GM19463 (cell line): ENCODE measurements around the gene LRCH1.

Experiments used
- ATAC-seq: cut with Tn5 transposase; IDR thresholded peaks from one replicate; pipeline ENCODE4 v1.9.1; 2021; ENCODE audit warnings: mild to moderate bottlenecking, moderate library complexity; ENCODE audit not compliant: unreplicated experiment

The LRCH1 gene

DNA sequence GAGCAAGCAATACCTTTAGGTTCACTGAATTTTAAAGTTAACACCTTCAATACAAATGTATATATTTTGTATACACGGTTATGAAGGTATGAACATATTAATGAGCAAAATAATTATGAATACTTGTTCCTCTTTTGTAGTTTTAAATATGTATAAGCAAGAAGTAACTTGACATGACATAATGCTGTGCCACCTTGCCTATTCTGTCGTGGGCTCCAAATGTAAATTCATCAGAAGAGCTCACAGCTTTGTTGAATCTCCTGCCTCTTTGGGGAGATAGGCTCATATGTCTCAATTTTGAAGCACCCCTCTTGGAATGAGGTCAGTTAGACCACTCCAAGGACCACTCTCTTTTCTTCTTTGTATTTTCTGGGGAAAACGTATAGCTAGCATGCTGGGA lies 59.3 kb downstream of the LRCH1 start:
- ATAC-seq: no peak

DNA sequence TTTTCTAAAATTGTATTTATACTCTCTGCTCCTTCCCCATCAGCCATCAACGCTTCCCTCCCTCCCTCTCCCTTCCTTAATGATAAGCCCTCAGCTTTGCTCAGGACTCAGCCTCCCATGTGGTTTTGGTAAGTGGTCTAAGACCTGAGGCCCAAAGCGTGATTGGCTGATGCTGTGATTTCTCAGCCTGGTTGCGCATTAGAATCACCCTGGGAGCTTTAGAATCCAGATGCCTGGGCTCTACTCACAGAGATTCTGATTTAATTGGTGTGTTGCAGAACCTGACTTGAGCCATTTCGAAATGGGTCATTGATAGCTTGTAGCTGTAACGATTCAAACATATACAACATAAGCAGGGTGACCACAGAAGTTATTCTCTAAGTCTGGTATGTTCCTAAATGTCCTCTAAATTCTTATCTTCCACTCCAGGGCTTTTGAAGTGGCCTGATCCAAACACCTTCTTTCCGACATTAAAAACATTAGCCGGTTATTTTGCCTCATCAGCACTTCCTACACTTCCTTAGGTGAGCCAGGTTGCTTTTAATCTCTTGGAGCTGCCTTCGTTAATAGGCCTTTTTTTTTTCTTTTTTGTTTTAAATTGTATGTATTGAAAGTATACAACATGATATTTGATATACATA lies 60.6 kb downstream of the LRCH1 start:
- no peak for ATAC-seq

DNA sequence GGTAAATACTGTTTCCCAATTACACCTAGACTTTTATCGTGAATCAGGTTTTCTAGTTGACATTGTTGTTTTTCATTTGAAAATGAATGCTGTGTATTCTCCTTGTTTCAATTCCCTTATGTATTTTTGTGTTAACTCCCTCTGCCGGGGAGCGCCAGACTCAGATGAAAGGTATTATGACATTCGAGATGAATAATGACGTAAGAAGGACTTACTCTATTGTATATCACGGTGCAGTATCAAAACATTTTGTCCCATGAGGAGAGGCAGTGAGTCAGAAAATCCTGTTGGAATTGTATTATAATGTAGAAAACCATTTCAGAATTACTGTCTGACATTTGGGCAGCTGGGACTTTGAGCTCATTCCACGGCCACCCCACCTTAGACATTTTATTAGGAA lies 61.6 kb downstream of the LRCH1 start:
- ATAC-seq: no peak

DNA sequence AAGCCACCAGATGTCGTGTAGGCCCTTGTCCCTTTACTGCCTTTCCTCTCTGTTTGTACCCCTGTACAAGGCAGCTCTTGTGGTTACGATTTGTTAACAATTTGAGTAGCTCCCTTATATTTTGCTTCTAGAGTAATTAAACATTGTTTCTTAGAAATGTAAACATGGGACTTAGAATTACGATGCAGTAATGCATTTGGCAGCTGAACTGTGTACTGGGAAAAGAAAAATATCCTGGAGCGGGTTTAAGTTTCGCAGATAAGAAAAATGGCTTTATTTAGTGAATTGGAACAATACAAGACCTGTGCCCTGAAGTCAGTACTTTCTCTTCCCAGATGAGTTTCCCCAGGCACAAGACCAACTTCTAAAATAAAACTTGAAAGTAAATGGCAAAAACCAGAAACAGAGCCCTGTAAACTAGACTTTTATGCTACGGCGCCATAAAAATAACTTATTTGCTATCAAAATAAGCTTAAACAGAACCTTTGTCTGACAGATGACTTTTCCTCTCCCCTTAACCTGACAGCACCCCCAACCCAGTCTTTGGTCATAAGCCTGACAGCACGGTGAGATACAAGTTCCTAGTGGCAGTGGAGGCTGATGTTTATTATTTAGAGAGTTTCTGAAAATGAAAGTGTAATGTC lies 63.0 kb downstream of the LRCH1 start:
- no peak for ATAC-seq

DNA sequence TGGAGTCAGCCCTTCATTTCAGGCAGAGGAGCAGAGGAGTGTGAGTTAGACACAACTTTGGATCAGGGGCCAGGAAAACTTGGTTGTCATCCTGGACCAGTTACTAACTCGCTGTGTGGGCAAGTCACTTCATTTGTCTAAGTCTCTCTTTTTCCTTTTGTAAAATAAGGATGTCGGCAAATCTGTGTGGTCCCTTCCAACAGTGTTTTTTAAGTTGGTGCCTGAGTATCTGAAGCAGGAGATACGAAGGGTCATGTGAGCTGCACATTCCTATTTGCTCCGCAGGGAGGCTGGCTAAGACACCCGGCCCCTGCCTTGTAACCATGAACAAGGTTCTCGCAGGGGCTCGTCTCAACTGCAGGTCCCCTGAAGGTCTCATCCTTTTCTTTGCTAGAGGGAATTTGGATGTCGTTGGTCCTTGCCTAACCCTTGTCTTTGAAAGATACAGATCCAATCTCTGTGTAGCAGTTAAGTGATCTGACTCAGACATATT lies 64.3 kb downstream of the LRCH1 start:
- ATAC-seq: no peak

DNA sequence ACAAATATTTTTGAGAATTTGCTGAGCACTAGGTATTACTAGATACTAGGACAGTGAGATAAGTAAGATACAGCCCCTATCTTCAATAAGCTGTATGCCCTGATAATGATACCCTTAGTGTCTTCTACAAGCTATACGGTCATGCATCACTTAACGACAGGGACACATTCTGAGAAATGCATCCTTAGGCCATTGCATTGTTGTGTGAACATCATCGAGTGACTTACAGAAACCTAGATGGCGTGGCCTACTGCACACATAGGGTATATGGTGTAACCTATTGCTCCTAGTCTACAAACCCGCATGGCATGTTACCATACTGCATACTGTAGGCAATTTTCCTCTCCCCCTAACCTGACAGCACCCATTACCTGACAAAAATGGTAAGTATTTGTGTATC lies 64.9 kb downstream of the LRCH1 start:
- no peak for ATAC-seq

DNA sequence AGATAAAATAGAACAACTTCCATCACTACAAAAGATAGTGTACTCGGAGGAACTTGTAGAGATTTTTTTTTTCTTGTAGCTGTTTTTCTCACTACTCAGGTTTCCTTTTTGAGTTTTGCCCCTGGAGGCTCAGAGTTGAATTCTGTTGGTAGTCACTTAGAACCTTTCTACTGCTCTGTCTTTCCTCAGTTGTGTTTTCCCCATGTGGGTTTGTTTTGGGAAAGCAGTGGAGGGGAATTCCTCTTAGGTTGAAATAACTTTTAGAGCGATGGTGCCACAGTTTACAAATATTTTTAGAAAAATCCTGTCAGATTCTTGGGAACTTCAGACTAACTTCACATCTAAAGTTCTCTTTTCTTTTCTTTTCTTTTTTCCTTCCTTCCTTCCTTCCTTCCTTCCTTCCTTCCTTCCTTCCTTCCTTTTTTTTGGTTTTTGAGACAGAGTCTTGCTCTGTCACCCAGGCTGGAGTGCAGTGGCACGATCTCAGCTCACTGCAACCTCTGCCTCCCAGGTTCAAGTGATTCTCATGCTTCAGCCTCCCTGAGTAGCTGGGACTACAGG lies 65.8 kb downstream of the LRCH1 start:
- no peak for ATAC-seq

DNA sequence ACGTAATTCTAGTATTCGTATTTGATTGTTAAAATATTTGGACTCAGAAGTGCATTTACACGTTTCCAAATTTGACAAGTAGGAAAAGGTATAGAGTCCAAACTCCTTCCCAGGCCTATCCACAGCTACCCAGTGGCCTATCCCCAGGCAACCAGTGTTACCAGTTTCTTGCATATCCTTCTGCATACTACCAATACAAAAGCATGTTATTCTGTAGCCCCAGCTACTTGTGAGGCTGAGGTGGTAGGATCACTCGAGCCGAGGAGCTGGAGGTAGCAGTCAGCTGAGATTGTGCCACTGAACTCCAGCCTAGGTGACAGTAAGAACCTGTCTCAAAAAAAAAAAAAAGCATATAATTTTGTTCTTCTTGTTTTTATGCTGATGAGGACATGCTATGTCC lies 67.1 kb downstream of the LRCH1 start:
- ATAC-seq: peak; percentile 18

DNA sequence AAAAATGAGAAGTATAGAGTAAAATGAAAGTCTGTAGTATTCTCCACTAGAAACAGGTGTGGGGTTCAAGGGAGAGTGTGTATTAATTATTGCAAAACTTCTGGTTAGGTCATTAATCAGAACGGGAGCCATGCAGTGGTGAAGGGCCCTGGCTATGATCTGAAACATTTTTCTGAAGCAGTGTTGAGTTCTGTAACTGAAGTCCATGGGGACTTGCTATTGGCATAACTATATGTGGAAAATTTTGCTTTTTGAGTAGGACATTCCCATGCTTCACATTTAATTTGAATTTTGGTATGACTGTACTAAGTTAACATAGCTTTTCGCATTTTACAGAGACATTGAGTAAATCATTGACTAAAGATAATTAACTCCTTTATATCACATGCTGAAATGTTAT lies 67.5 kb downstream of the LRCH1 start:
- ATAC-seq: peak; percentile 30

DNA sequence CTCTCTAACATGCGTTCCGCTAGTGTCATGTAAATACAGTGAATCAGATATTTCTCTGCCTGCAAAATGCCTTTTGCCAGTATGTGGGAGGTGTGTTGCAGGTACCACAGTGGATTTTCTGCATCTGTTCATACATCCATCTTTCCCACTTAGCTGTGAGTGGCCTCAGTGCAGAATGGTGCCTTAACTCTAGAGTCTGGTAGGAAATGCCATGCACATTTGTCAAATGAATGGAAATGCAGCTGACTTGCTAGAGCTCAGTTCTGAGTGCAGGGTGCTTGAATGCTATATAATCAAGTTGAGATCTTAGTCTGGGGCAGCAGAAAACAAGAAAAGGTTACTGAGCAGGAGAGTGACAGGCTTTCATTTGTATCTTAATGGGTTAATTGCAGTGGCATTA lies 68.2 kb downstream of the LRCH1 start:
- ATAC-seq: no peak

DNA sequence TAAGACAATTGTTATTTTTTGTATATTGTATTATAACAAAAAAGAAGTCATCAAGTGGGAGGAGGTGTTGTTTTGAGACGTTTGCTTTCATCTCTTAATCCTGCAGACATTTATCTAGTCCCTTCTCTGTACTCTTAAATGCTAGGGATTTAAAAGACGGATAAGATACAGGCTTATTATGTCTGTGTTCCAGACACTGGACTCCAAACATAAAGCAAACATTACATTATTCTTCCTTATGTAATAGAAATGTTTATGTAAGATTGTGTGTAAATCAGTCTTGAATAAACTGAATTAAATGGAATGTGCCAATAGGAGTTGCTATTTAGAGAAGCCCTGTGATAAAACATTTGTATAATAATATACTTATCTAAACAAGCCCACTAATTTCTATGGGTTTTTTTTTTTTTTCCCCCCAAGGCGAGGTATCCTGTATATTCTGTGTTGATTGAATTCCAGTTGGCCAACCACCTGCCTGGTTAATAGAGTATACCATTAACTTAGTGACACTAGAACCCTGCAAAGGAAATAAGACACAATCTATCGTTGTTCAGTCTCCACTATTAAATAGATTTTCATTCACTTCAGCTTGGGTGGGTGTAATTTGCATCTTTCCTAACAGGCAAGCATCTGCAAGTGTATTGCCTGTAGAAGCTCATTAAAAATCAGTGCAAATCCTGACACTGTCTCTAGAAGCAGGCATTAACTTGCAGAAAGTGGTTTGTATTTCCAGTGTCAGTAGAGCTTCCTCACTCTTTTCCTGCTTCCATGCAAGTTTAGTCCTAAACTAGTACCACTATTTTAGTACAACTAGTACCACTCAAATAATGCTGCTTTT lies 69.0 kb downstream of the LRCH1 start:
- no peak for ATAC-seq

DNA sequence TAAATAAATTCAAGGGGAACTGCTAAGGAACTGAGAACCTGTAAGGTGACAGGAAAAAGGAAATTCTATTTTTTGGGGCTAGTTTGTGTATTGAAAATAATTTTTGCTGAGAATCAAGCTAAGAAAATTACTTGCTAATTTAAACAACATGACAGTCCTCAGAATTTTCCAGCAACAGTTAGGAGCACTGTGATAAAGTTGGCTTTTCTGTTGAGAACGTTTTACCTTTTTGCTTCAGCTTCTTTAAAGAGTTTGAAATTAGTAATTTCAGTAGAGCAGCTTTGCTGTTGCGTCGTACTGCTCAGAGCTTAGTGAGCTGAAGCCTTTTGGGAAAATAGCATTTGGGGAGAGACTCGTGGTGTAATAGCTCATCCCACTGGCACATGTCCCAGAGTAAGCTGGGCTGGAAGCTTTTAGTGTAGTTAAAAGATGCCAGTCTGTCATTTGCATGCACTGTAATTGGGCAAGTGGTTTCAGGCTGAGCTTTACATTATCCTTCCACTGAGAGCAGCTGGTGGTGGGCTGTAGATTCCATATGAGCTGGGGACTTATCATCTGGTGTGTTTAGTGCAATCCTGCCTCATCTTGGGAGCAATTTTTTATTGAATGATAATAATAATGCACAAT lies 69.8 kb downstream of the LRCH1 start:
- ATAC-seq: no peak

DNA sequence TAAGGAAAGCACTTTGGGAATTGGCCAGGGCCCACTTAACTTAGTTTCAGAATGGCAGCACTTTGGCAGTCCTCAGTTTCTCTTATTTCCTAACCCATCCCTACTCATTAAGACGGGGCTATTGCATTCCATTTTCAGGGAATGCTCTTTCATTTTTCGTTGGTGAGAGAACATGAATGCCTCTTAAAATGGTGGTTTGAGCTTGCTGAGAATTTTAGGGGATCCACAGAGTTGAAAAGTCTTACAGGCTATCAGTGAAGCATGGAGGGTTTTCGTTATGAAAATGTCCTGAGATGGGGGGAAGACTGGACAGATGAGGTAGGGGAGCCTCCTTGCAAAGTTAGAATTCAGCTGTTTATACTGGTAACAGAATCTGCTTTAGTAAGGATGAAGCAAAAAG lies 71.4 kb downstream of the LRCH1 start:
- peak; percentile 40 for ATAC-seq

DNA sequence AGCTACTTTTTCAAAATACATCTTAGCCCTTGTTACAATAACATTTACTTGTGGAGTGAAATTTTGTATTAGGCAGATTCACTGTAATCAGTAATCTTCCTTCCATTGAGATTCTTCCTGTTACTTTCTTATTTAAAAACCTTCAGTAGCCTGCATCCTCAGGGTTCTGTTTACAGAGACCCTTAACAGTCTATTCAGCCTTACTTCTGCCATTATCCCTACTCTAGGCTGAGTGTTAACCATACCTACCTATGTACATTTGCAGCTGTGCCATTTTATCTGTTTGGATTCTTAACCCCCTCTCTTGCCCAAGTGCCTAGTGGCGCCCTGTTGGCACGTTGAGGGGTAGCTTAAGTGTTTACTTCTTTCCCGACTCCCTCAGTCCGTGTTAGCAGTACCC lies 71.9 kb downstream of the LRCH1 start:
- no peak for ATAC-seq

DNA sequence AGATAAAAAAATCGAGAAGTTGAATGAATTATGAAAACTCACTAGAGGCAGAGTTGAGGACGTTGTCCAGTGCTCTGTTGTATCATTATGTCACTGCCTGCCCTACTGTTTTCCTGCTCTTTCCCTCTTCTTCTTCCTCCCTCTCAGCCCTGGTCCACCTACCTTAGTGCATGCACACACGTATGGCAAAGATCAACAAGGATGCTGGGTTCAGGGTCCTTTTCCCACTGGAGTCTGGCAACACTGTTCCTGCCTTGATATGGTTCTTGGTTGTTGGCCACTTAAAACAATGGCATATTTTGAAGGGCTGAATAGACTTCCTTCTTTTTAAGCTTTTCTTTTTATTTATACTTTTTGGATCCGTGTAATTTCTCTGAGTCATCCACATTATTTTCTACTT lies 74.5 kb downstream of the LRCH1 start:
- no peak for ATAC-seq

DNA sequence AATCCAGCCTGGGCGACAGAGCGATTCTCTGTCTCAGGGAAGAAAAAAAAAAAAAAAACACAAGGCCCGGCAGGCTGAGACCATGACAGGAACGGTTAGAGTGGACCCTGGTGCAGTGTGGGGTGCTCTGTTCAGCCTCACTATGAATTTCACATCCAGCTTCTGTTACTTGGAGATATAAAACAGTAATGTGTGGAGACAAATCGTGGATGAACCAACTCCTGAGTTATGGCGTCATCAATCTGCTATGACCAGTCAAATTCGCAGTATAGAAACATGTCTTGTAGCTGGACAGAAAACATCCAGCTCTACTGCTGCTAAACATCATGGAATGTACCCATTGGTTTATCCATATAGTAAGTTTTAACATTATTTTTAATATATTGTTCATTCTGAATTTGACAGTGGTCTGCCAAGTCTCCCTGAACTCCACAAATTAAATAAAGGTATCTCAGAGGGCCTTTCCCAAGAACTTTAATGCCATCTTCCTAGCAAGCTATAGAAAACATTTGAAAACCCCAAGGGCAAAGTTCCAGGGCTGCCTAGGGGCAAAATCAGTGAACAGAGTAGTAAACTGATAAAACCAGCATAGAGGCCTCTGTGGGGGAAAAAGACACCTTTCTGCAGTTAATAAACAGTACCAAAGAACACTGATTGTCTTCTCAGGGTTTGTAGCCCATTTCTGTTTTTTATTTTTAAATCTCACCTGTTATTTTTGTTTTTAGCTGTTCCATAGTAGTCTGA lies 75.8 kb downstream of the LRCH1 start:
- ATAC-seq: no peak

DNA sequence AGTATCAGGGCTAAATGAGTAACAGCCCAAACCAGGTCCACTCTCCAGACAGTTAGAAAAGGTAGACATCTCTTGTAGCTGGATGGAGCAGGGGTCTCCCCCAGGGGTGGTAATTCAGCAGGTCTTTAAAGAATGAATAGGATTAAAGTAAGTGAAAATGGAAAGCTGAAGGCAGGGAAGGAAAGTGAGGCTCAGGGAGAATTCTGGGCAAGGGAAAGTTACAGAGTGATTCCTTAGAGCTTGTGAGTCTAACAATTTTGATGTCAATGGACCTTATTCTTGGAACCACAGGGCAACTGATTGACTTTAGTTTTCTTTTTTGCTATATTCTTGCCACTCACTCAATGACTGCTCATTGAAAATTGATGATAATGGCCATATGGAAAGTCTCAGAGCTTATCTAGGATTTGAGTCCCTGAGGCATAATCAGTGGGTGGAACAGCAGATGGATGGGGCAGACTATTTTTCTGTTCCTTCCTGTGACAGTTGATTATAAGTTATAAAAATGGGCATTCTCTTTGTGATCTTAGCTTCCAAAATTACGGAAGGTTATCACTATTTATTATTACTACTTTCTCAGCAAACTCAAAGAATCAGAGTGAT lies 76.9 kb downstream of the LRCH1 start:
- no peak for ATAC-seq

DNA sequence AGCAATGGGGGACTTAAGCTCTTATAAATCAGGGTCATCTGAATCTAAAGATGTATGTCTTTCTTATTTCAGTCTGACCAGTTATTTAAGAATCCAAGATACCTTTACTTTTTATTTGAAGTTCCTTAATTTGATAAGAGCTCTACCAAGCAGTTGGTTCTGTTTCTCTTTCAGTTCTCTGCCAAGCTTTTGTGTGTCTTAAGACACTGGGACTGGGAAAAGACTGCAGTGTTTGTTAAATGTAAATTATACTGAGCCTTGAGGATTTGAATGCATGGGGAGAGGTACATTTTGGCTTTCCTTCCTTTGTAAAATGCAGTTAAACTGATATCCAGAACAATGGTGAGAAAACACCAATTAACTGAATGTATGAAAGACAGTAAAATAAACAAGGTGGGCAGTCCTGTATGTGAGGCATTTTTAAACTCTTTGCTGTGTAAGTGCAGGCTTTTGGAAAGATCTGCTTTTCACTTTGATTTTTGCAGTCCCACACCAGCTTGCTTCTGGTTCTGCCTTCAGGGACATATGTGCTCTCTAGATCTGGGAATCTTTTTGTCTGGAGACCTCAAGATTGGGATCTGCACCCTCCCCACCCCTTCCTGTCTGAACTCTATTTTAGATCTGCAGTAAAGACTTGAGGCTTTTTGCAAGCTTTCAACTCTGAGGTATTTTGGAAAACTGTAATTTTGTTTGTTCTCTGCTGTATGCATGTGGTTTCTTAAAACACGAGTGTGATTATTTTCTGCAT lies 77.6 kb downstream of the LRCH1 start:
- ATAC-seq: no peak

DNA sequence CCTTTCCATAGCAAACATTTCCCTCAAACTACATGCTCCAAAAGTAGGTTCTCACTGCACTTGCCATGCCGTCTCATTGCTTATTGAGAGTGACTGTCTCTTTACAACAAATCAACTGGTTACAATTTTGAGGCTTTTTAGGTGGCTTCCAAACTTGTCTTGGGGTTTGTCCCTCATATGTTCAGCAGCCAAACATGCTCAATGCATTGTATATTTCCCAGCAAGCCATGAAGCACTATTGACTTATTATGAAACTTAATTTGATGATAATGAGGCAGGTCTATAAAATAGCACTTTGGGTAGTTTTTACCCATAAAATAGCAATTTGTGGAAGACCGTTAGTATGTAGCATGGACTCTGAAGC lies 78.2 kb downstream of the LRCH1 start:
- ATAC-seq: no peak
